SH-SY5Y (cell line): ENCODE results near the gene IFT88.

Experiments used
- GATA2 ChIP-seq: IDR thresholded peaks from 2 replicates; pipeline ENCODE4 v1.6.1; 2011; ENCODE audit warnings: mild to moderate bottlenecking, low read depth, low read length
- GATA3 ChIP-seq: IDR thresholded peaks from 2 replicates; pipeline ENCODE4 v1.6.1; 2011; ENCODE audit warnings: low read depth, mild to moderate bottlenecking, low read length, moderate library complexity

DNA sequence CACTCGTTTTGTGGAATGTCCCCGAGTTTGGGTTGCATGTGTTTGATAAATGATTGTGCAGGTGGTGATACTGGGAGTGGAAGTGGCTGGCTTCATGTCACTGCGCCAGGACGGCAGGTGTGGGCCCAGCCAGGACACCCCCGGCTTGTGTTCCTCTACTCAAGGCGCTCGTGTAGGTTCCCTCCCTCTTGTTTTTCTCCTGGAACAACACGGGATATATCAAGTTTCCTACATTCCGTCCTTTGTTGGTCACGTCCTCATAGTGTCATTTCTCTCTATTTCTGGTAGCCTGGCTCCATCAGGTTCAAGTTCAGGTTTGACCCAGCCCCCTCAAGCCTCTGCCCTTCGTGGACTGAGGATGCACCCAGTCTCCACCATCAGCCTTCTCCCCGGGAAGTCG, 152.8 kb downstream of the IFT88 start:
- TF ChIP-seq GATA2 (no peak), GATA3 (no peak)
